Panc1 (cell line): ENCODE results near the gene CDH23. TPM values are rescaled to one million over a fixed set of nuclear protein-coding genes. Genes with fewer than 3 reads are reported as not detected.

Experiments
- ATAC-seq: fragments of 200-7000 bp; cut with Tn5 transposase; 2 replicates; pipeline ENCODE4 v1.9.1; 2020; ENCODE audit warnings: mild to moderate bottlenecking, moderate library complexity
- BruUV-seq: library from RNA; stranded (reverse); fragments of 400-500 nt; replicated peaks from 2 replicates; lab custom pipeline; 2021; lab: Mats Ljungman, UMichigan
- CTCF ChIA-PET: fragments of 300-600 bp; sonication (Branson Sonifier 250); formaldehyde crosslinking; loops from one replicate; lab custom pipeline; 2022; ENCODE audit warnings: antibody characterized with exemption; lab: Charles Lee
- POLR2A ChIA-PET: fragments of 300-600 bp; sonication (Branson Sonifier 250); formaldehyde crosslinking; loops from one replicate; lab custom pipeline; 2022; ENCODE audit warnings: antibody characterized with exemption; lab: Charles Lee
- DNase-seq: peaks from one replicate; pipeline ENCODE4 v3.0.0-alpha.2; 2010; ENCODE audit warnings: low read depth, low spot score
- H3K27ac ChIP-seq: 2 replicates; pipeline ENCODE4 v1.5.1; 2011; ENCODE audit warnings: mild to moderate bottlenecking, low read length, inconsistent platforms
- H3K27me3 ChIP-seq: fragments of 200-500 bp; sonication (Bioruptor generic); 2 replicates; pipeline ENCODE4 v1.6.0; 2014; ENCODE audit warnings: low read length, inconsistent platforms; ENCODE audit not compliant: control insufficient read depth, insufficient read depth
- H3K36me3 ChIP-seq: fragments of 200-500 bp; sonication (Bioruptor generic); 2 replicates; pipeline ENCODE4 v1.5.1; 2014; ENCODE audit warnings: inconsistent platforms, mild to moderate bottlenecking, low read length, moderate library complexity; ENCODE audit not compliant: control insufficient read depth, insufficient read depth
- H3K4me1 ChIP-seq: 2 replicates; pipeline ENCODE4 v1.5.1; 2011; ENCODE audit warnings: inconsistent platforms, mild to moderate bottlenecking, low read length, moderate library complexity; ENCODE audit not compliant: control insufficient read depth, insufficient read depth
- H3K4me3 ChIP-seq, 2 experiments: 2 replicates each; pipeline ENCODE4 v1.5.1; 2011 to 2012; ENCODE audit warnings: low read depth in 2 of 2, low read length in 2 of 2, mild to moderate bottlenecking in 2 of 2, inconsistent platforms in 1 of 2, moderate library complexity in 1 of 2
- H3K9me3 ChIP-seq: fragments of 200-500 bp; sonication (Bioruptor generic); 2 replicates; pipeline ENCODE4 v1.5.1; 2014; ENCODE audit warnings: low read depth, mild to moderate bottlenecking, inconsistent platforms, low read length, moderate library complexity; ENCODE audit not compliant: control insufficient read depth, insufficient read depth
- POLR2AphosphoS5 ChIP-seq: IDR thresholded peaks from 2 replicates; pipeline ENCODE4 v1.6.1; 2012; ENCODE audit warnings: mild to moderate bottlenecking, low read depth, low read length, moderate library complexity
- SIN3A ChIP-seq: IDR thresholded peaks from 2 replicates; pipeline ENCODE4 v1.6.1; 2012; ENCODE audit warnings: low read depth, mild to moderate bottlenecking, low read length, moderate library complexity, borderline replicate concordance; ENCODE audit not compliant: insufficient read depth
- TCF7L2 ChIP-seq: IDR thresholded peaks from 2 replicates; pipeline ENCODE4 v1.6.1; 2011; ENCODE audit warnings: mild to moderate bottlenecking, low read depth, low read length, inconsistent platforms
- in situ Hi-C: cut with HindIII; loops from 2 replicates; pipeline ENCODE4 v1.10.0; 2016; ENCODE audit warnings: low sequenced_read_pairs, low pct_unique_long_range_greater_than_20kb
- intact Hi-C: fragments of 100-400 bp; cut with micrococcal nuclease; formaldehyde crosslinking; loops from one replicate; pipeline ENCODE4 v1.10.0; 2022; ENCODE audit not compliant: unreplicated experiment
- total RNA-seq: library from RNA; stranded (reverse); gene quantifications from one replicate; pipeline ENCODE4 v1.2.1, GENCODE V29; 2021; ENCODE audit not compliant: unreplicated experiment
- TF ChIP-seq, protein P1 (sequence below), 2 experiments: IDR thresholded peaks; 2 replicates each; pipeline ENCODE4 v1.6.1; 2011 to 2012; ENCODE audit warnings: low read depth in 2 of 2, control low read depth in 1 of 2, low read length in 1 of 2, mild to moderate bottlenecking in 1 of 2, moderate library complexity in 1 of 2; ENCODE audit not compliant: insufficient read depth in 1 of 2
- TF ChIP-seq, protein P2 (sequence below): fragments of 450-650 bp; IDR thresholded peaks from 2 replicates; pipeline ENCODE4 v1.5.1; 2017; ENCODE audit warnings: mild to moderate bottlenecking

Gene CDH23
- total RNA-seq, 1 experiment from 2014 or later: 2.7 TPM

DNA sequence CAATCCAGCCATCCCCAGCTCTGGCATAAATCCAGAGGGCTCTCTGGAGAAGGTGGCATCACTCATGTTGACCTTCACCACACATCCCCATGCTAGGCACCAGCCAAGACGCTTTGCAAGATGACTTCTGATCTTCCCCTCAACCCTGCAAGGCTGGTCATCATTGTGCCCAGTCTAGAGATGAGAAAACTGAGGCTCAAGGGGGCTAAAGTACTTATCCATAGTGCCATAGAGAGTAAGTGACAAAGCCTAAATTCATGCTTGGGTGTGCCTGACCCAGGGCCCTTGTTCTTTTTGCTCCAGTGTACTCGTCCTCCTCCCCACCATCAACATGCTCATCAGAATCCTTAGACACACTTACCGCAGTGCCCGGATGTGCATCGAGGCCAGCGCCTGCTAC, 324.6 kb downstream of the CDH23 start:
- no peak for TF ChIP-seq SIN3A
- TF ChIP-seq, protein P1, sequence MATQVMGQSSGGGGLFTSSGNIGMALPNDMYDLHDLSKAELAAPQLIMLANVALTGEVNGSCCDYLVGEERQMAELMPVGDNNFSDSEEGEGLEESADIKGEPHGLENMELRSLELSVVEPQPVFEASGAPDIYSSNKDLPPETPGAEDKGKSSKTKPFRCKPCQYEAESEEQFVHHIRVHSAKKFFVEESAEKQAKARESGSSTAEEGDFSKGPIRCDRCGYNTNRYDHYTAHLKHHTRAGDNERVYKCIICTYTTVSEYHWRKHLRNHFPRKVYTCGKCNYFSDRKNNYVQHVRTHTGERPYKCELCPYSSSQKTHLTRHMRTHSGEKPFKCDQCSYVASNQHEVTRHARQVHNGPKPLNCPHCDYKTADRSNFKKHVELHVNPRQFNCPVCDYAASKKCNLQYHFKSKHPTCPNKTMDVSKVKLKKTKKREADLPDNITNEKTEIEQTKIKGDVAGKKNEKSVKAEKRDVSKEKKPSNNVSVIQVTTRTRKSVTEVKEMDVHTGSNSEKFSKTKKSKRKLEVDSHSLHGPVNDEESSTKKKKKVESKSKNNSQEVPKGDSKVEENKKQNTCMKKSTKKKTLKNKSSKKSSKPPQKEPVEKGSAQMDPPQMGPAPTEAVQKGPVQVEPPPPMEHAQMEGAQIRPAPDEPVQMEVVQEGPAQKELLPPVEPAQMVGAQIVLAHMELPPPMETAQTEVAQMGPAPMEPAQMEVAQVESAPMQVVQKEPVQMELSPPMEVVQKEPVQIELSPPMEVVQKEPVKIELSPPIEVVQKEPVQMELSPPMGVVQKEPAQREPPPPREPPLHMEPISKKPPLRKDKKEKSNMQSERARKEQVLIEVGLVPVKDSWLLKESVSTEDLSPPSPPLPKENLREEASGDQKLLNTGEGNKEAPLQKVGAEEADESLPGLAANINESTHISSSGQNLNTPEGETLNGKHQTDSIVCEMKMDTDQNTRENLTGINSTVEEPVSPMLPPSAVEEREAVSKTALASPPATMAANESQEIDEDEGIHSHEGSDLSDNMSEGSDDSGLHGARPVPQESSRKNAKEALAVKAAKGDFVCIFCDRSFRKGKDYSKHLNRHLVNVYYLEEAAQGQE (IDR thresholded peaks at IDR 0.05; ENCODE audit: insufficient read depth in 1 of 2, low read depth in 2 of 2, low read length in 1 of 2): no peak
- TF ChIP-seq, protein P2, sequence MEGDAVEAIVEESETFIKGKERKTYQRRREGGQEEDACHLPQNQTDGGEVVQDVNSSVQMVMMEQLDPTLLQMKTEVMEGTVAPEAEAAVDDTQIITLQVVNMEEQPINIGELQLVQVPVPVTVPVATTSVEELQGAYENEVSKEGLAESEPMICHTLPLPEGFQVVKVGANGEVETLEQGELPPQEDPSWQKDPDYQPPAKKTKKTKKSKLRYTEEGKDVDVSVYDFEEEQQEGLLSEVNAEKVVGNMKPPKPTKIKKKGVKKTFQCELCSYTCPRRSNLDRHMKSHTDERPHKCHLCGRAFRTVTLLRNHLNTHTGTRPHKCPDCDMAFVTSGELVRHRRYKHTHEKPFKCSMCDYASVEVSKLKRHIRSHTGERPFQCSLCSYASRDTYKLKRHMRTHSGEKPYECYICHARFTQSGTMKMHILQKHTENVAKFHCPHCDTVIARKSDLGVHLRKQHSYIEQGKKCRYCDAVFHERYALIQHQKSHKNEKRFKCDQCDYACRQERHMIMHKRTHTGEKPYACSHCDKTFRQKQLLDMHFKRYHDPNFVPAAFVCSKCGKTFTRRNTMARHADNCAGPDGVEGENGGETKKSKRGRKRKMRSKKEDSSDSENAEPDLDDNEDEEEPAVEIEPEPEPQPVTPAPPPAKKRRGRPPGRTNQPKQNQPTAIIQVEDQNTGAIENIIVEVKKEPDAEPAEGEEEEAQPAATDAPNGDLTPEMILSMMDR: no peak
- no peak for TF ChIP-seq TCF7L2
- TF ChIP-seq POLR2AphosphoS5: no peak
- CTCF ChIA-PET: no interaction called here
- H3K36me3 ChIP-seq: no peaks in the 10 kb centered on the region
- no TSS peak for BruUV-seq
- no peak overlapping the region for H3K27ac ChIP-seq
- no peak for DNase-seq
- peaks cover 2% of the 10 kb centered on the region; the same call in 1 of the 2 replicates for H3K4me1 ChIP-seq
- ATAC-seq: no peak
- in situ Hi-C loops (no loop called here), intact Hi-C loops (no loop called here)
- no peaks in the 10 kb centered on the region for H3K9me3 ChIP-seq
- H3K4me3 ChIP-seq: no peak overlapping the region
- H3K27me3 ChIP-seq: no peaks in the 10 kb centered on the region
- POLR2A ChIA-PET: interaction anchor here (0.5 kb wide), 1 partner anchor 177 kb away, joined by 19 read pairs; no protein-coding TSS in a partner anchor

- DNase-seq: no peak
- no peak for TF ChIP-seq TCF7L2
- TF ChIP-seq, protein P2: no peak
- in situ Hi-C loops (no loop called here), intact Hi-C loops (no loop called here)
- Histone ChIP-seq H3K36me3 (no peaks in the 10 kb centered on the region), H3K27ac (no peak overlapping the region), H3K9me3 (no peaks in the 10 kb centered on the region), H3K4me1 (peaks cover 7% of the 10 kb centered on the region; the same call in 1 of the 2 replicates), H3K27me3 (no peaks in the 10 kb centered on the region), H3K4me3 (no peak overlapping the region)
- BruUV-seq: no TSS peak
- CTCF ChIA-PET: interaction anchor here (0.6 kb wide), 1 partner anchor 407 kb away, joined by 6 read pairs; no protein-coding TSS in a partner anchor
- ATAC-seq: no peak
- POLR2A ChIA-PET: no interaction called here
Observed at GRCh38 chr10:71722849-71723248, 326.1 kb downstream of the CDH23 start.
